Osteoblast (primary cell): Measurements from ENCODE around the gene CA12. TPM values are rescaled to one million over a fixed set of nuclear protein-coding genes. Genes with fewer than 3 reads are reported as not detected.

Experiments
- DNase-seq: peaks from one replicate; pipeline ENCODE4 v3.0.0; 2011; ENCODE audit warnings: low spot score, mixed read lengths; ENCODE audit not compliant: insufficient read length; ENCODE audit errors: missing footprints
- H2AFZ ChIP-seq: 2 replicates; pipeline ENCODE4 v1.6.0; 2011; ENCODE audit warnings: mild to moderate bottlenecking, low read length
- H3K27ac ChIP-seq: 2 replicates; pipeline ENCODE4 v1.5.1; 2011; ENCODE audit warnings: mild to moderate bottlenecking, low read depth, low read length, moderate library complexity
- H3K27me3 ChIP-seq: 2 replicates; pipeline ENCODE4 v1.6.0; 2012; ENCODE audit warnings: mild to moderate bottlenecking, control low read depth, inconsistent platforms, low read length, moderate library complexity; ENCODE audit not compliant: insufficient read depth
- H3K36me3 ChIP-seq: 2 replicates; pipeline ENCODE4 v1.5.1; 2011; ENCODE audit warnings: mild to moderate bottlenecking, low read length, control low read depth, moderate library complexity; ENCODE audit not compliant: insufficient read depth
- H3K4me1 ChIP-seq: 2 replicates; pipeline ENCODE4 v1.5.1; 2011; ENCODE audit warnings: mild to moderate bottlenecking, low read length, control low read depth, moderate library complexity; ENCODE audit not compliant: insufficient read depth
- H3K4me2 ChIP-seq: 2 replicates; pipeline ENCODE4 v1.6.0; 2011; ENCODE audit warnings: mild to moderate bottlenecking, low read length; ENCODE audit not compliant: insufficient read depth
- H3K4me3 ChIP-seq: fragments of 200-600 bp; sonication (generic); 3 replicates; pipeline ENCODE4 v1.5.1; 2012; ENCODE audit warnings: mild to moderate bottlenecking, low read length, inconsistent platforms; ENCODE audit not compliant: insufficient read depth
- H3K79me2 ChIP-seq: 2 replicates; pipeline ENCODE4 v1.6.0; 2012; ENCODE audit warnings: mild to moderate bottlenecking, low read length, control low read depth, inconsistent platforms; ENCODE audit not compliant: insufficient read depth
- H3K9me3 ChIP-seq: 2 replicates; pipeline ENCODE4 v1.5.1; 2011; ENCODE audit warnings: low read depth, low read length, control low read depth
- H4K20me1 ChIP-seq: 2 replicates; pipeline ENCODE4 v1.6.0; 2012; ENCODE audit warnings: mild to moderate bottlenecking, low read length, control low read depth; ENCODE audit not compliant: insufficient read depth
- CTCF ChIP-seq: IDR thresholded peaks from 2 replicates; pipeline ENCODE4 v1.5.1; 2011; ENCODE audit warnings: mild to moderate bottlenecking, low read depth, low read length, moderate library complexity; ENCODE audit errors: extremely low read depth
- total RNA-seq: library from RNA; depleted of rRNA; stranded (reverse); fragments of >200 nt; gene quantifications from 2 replicates; pipeline ENCODE4 v1.2.3, GENCODE V29; 2012

The CA12 gene
- total RNA-seq = 107 and 114 TPM in 2 replicates

- H3K27ac ChIP-seq = peak within 1 kb of the TSS; percentile 67
- H4K20me1 ChIP-seq = no peaks in the 10 kb centered on the region
- peak within 1 kb of the TSS; percentile 87 for H2AFZ ChIP-seq
- H3K27me3 ChIP-seq = no peaks in the 10 kb centered on the region
- H3K4me1 ChIP-seq = peaks cover 33% of the 10 kb centered on the region
- H3K36me3 ChIP-seq = no peaks in the 10 kb centered on the region
- H3K9me3 ChIP-seq = no peaks in the 10 kb centered on the region
- DNase-seq = peak; percentile 85
- peak within 1 kb of the TSS; percentile 91 for H3K4me2 ChIP-seq
- no peak for TF ChIP-seq CTCF
- peak within 1 kb of the TSS; percentile 76 for H3K4me3 ChIP-seq
- H3K79me2 ChIP-seq = peaks cover 55% of the 10 kb centered on the region
Measured at GRCh38 chr15:63381301-63382204, at the start of gene CA12. Gene CA12 (minus strand): TSS chr15:63381846. CDS start chr15:63381720, 126 bp downstream.

GRCh38 chr15:63430766-63431451, 49.3 kb upstream of the CA12 start:
- no peaks in the 10 kb centered on the region for H3K4me1 ChIP-seq
- H3K9me3 ChIP-seq = no peaks in the 10 kb centered on the region
- no peak overlapping the region for H3K4me2 ChIP-seq
- H3K4me3 ChIP-seq = no peak overlapping the region
- no peaks in the 10 kb centered on the region for H3K36me3 ChIP-seq
- H3K27me3 ChIP-seq = no peaks in the 10 kb centered on the region
- no peaks in the 10 kb centered on the region for H4K20me1 ChIP-seq
- H3K27ac ChIP-seq = no peak overlapping the region
- TF ChIP-seq CTCF = no peak
- DNase-seq = no peak
- H3K79me2 ChIP-seq = no peaks in the 10 kb centered on the region
- H2AFZ ChIP-seq = no peak overlapping the region

GRCh38 chr15:63426552-63426951, 44.9 kb upstream of the CA12 start:
- no peak overlapping the region for H2AFZ ChIP-seq
- TF ChIP-seq CTCF = no peak

More at GRCh38 chr15:63426552-63426951, 44.9 kb upstream of the CA12 start:
- H3K27ac ChIP-seq = no peak overlapping the region
- H3K4me3 ChIP-seq = no peak overlapping the region
- no peak for DNase-seq
- H3K27me3 ChIP-seq = no peaks in the 10 kb centered on the region
- no peaks in the 10 kb centered on the region for H3K36me3 ChIP-seq
- H3K4me1 ChIP-seq = no peaks in the 10 kb centered on the region
- no peaks in the 10 kb centered on the region for H4K20me1 ChIP-seq
- H3K9me3 ChIP-seq = no peaks in the 10 kb centered on the region
- no peak overlapping the region for H3K4me2 ChIP-seq
- H3K79me2 ChIP-seq = no peaks in the 10 kb centered on the region
